Retina (tissue), 1 donor: ENCODE results near the gene RNPEPL1.

Source experiments
- DNase-seq: peaks from one replicate; pipeline ENCODE4 v3.0.0-alpha.2; 2016

RNPEPL1 gene

DNA sequence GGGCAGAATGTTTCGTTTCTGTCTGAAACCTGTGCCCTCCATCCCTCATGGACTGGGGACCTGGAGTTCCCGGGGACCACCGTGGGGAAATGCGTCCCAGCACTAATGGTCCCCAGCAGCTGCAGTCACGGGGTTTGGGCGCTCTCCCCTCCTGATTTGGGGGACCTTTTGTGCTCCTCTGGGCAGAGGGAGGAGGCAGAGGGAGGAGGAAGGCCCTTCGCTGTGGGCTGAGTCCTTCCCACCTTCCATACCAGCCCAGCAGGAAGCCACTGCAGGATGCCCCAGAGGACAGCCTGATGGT lies 60.2 kb downstream of the RNPEPL1 start:
- DNase-seq, result no peak

DNA sequence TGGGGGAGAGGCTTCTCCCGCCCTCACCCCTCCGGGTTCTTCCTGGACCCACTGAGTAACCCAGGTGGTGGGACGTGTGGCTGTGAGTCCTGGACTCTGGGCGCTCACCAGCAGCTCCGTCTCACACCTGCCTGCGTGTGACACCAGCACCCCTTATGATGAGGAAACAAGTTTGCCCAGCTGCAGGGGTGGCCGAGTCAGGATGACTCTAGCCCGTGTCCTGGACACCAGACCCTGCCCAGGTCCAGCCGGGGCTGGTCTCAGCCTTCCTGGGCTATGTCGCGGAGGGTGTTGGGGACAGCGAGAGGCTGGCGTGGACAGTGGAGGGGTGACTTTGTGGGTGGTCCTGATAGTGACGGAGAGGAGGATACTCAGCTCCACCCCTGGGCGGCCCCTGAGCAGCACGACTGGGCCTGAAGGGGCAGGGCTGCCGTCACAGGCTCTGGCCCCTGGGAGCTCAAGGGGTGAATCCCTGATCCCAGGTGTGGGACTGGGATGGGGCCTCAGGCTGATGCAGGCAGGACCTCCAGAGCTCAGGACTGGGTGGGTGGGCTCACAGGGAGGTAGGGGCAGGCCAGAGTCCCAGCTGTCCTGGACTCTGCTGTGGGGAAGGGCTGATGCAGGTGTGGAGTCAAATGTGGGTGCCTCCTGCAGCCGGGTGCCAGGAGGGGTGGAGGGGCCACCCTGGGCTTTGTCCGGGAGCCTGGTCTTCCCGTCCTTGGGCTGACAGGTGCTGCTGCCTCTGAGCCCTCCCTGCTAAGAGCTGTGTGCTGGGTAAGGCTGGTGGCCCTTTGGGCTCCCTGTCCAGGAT lies 60.7 kb downstream of the RNPEPL1 start:
- no peak for DNase-seq

DNA sequence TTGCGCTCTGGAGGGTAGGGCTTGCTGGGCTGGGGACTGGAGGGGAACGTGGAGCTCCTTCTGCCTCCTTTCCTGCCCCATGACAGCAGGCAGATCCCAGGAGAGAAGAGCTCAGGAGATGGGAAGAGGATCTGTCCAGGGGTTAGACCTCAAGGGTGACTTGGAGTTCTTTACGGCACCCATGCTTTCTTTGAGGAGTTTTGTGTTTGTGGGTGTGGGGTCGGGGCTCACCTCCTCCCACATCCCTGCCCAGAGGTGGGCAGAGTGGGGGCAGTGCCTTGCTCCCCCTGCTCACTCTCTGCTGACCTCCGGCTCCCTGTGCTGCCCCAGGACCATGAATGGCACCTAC lies 61.3 kb downstream of the RNPEPL1 start:
- no peak for DNase-seq

DNA sequence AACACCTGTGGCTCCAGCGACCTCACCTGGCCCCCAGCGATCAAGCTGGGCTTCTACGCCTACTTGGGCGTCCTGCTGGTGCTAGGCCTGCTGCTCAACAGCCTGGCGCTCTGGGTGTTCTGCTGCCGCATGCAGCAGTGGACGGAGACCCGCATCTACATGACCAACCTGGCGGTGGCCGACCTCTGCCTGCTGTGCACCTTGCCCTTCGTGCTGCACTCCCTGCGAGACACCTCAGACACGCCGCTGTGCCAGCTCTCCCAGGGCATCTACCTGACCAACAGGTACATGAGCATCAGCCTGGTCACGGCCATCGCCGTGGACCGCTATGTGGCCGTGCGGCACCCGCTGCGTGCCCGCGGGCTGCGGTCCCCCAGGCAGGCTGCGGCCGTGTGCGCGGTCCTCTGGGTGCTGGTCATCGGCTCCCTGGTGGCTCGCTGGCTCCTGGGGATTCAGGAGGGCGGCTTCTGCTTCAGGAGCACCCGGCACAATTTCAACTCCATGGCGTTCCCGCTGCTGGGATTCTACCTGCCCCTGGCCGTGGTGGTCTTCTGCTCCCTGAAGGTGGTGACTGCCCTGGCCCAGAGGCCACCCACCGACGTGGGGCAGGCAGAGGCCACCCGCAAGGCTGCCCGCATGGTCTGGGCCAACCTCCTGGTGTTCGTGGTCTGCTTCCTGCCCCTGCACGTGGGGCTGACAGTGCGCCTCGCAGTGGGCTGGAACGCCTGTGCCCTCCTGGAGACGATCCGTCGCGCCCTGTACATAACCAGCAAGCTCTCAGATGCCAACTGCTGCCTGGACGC lies 61.9 kb downstream of the RNPEPL1 start:
- no peak for DNase-seq
